Measurements from ENCODE around the gene WNT2.

DNA sequence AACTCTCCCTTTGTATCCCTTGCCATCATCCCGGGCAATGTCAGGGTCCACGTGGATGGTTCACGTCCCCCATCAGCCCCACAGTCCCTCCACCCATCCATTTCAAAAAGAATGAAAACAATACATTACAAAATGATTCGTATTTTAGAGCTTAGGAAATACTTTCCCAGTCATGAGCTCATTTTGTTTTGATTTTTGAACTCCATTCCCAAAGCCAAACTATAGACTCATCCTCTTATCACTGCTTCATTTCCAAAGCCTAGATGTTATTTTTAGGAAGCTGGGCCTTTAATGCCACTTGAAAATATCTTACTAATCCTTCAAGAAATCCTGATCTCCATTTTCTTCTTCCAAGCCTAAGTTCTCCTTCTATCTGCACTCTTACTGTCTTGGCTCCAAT, 72.1 kb downstream of the WNT2 start:
- TF ChIP-seq, protein P1, sequence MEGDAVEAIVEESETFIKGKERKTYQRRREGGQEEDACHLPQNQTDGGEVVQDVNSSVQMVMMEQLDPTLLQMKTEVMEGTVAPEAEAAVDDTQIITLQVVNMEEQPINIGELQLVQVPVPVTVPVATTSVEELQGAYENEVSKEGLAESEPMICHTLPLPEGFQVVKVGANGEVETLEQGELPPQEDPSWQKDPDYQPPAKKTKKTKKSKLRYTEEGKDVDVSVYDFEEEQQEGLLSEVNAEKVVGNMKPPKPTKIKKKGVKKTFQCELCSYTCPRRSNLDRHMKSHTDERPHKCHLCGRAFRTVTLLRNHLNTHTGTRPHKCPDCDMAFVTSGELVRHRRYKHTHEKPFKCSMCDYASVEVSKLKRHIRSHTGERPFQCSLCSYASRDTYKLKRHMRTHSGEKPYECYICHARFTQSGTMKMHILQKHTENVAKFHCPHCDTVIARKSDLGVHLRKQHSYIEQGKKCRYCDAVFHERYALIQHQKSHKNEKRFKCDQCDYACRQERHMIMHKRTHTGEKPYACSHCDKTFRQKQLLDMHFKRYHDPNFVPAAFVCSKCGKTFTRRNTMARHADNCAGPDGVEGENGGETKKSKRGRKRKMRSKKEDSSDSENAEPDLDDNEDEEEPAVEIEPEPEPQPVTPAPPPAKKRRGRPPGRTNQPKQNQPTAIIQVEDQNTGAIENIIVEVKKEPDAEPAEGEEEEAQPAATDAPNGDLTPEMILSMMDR (IDR thresholded peaks at IDR 0.05; ENCODE audit: insufficient read depth, low read length, poor library complexity, severe bottlenecking), result no peak
- no peak for TF ChIP-seq EZH2phosphoT487 (conservative IDR thresholded peaks at IDR 0.05; ENCODE audit: low read length)
